Endothelial cell of umbilical vein (primary cell): ENCODE data around the gene AHRR. TPM values are rescaled to one million over a fixed set of nuclear protein-coding genes. Genes with fewer than 3 reads are reported as not detected.

ENCODE experiments used
- BruUV-seq: library from RNA; stranded (reverse); fragments of 400-500 nt; replicated peaks from 2 replicates; lab custom pipeline; 2021; lab: Mats Ljungman, UMichigan
- CTCF ChIA-PET: fragments of 300-600, 350-600 bp; sonication (Branson Sonifier 250); formaldehyde crosslinking; loops from one replicate; lab custom pipeline; 2021; ENCODE audit warnings: antibody characterized with exemption, inconsistent platforms; lab: Charles Lee
- POLR2A ChIA-PET: fragments of 300-600, 350-600 bp; sonication (Branson Sonifier 250); formaldehyde crosslinking; loops from one replicate; lab custom pipeline; 2021; ENCODE audit warnings: antibody characterized with exemption, inconsistent platforms; lab: Charles Lee
- DNase-seq: peaks from one replicate; pipeline ENCODE4 v3.0.0-alpha.2; 2011; ENCODE audit warnings: low read depth, low spot score
- FAIRE-seq: peaks from 2 replicates; lab custom pipeline; 2011; peaks lifted over from hg19 to GRCh38; lab: Jason Lieb, UNC
- H2AFZ ChIP-seq: 2 replicates; pipeline ENCODE4 v1.6.0; 2012; ENCODE audit warnings: low read depth, low read length, control low read depth, inconsistent platforms
- H3K27ac ChIP-seq: 2 replicates; pipeline ENCODE4 v1.5.1; 2011; ENCODE audit warnings: low read depth, mild to moderate bottlenecking, control low read depth, low read length, moderate library complexity; ENCODE audit not compliant: insufficient read depth
- H3K27me3 ChIP-seq, 2 experiments: 2 replicates each; pipeline versions ENCODE4 v1.6.0 to v1.6.1; 2011; ENCODE audit warnings: low read length in 2 of 2, mixed read lengths in 1 of 2; ENCODE audit not compliant: control insufficient read depth in 2 of 2, insufficient read depth in 2 of 2
- H3K36me3 ChIP-seq, 2 experiments: 2 replicates in 1 of 2; 3 replicates in 1 of 2; pipeline ENCODE4 v1.5.1; 2011; ENCODE audit warnings: low read length in 2 of 2, mild to moderate bottlenecking in 1 of 2, moderate library complexity in 1 of 2; ENCODE audit not compliant: control insufficient read depth in 2 of 2, insufficient read depth in 2 of 2; ENCODE audit errors: extremely low read depth in 1 of 2
- H3K4me1 ChIP-seq: 3 replicates; pipeline ENCODE4 v1.5.1; 2011; ENCODE audit warnings: mild to moderate bottlenecking, low read length; ENCODE audit not compliant: control insufficient read depth, insufficient read depth; ENCODE audit errors: extremely low read depth
- H3K4me2 ChIP-seq: 2 replicates; pipeline ENCODE4 v1.6.1; 2011; ENCODE audit warnings: low read length, control low read depth, mixed read lengths; ENCODE audit not compliant: insufficient read depth
- H3K4me3 ChIP-seq, 3 experiments: fragments of 200-600 bp in 1 of 3; sonication (generic), shearing (Covaris generic) in 1 of 3; replicated peaks in 1 of 3; 2 replicates each; pipeline ENCODE4 v1.5.1; 2011 to 2016; ENCODE audit warnings: control low read depth in 3 of 3, low read length in 3 of 3, mild to moderate bottlenecking in 2 of 3, inconsistent platforms in 1 of 3, low read depth in 1 of 3, moderate library complexity in 1 of 3; ENCODE audit not compliant: insufficient read depth in 1 of 3
- H3K79me2 ChIP-seq: 2 replicates; pipeline ENCODE4 v1.6.0; 2012; ENCODE audit warnings: low read length, inconsistent platforms; ENCODE audit not compliant: control insufficient read depth, insufficient read depth
- H3K9ac ChIP-seq: replicated peaks from 2 replicates; pipeline ENCODE3; 2011; ENCODE audit warnings: low read length, control low read depth; ENCODE audit not compliant: insufficient read depth; ENCODE audit errors: extremely low read depth
- H3K9me1 ChIP-seq: replicated peaks from 3 replicates; pipeline ENCODE4 v1.6.0; 2011; ENCODE audit warnings: mild to moderate bottlenecking, low read length; ENCODE audit not compliant: control insufficient read depth, insufficient read depth; ENCODE audit errors: extremely low read depth
- H3K9me3 ChIP-seq: replicated peaks from 2 replicates; pipeline ENCODE4 v1.5.1; 2012; ENCODE audit warnings: low read length, inconsistent platforms; ENCODE audit not compliant: control insufficient read depth, insufficient read depth
- H4K20me1 ChIP-seq: replicated peaks from 2 replicates; pipeline ENCODE3; 2011; ENCODE audit warnings: mild to moderate bottlenecking, low read length; ENCODE audit not compliant: control insufficient read depth, insufficient read depth; ENCODE audit errors: extremely low read depth
- EZH2 ChIP-seq: IDR thresholded peaks from 2 replicates; pipeline ENCODE4 v1.6.1; 2012; ENCODE audit warnings: borderline replicate concordance, low read depth, mild to moderate bottlenecking, moderate library complexity, low read length, inconsistent platforms; ENCODE audit not compliant: severe bottlenecking
- FOS ChIP-seq: IDR thresholded peaks from 2 replicates; pipeline ENCODE4 v1.6.1; 2011; ENCODE audit warnings: mild to moderate bottlenecking, low read length, moderate library complexity, borderline replicate concordance; ENCODE audit not compliant: insufficient read depth
- GATA2 ChIP-seq: IDR thresholded peaks from 2 replicates; pipeline ENCODE4 v1.7.0; 2011; ENCODE audit warnings: low read depth, mild to moderate bottlenecking, moderate library complexity, mixed read lengths, low read length; ENCODE audit not compliant: insufficient read length, insufficient read depth
- JUN ChIP-seq: IDR thresholded peaks from 2 replicates; pipeline ENCODE4 v1.6.1; 2011; ENCODE audit warnings: borderline replicate concordance, low read depth; ENCODE audit not compliant: insufficient read length, insufficient read depth
- MYC ChIP-seq: IDR thresholded peaks from one replicate; pipeline ENCODE4 v1.6.1; 2011; ENCODE audit warnings: mild to moderate bottlenecking, low read depth, low read length
- POLR2A ChIP-seq: IDR thresholded peaks from 2 replicates; pipeline ENCODE4 v1.6.1; 2012; ENCODE audit warnings: low read depth, mild to moderate bottlenecking, control low read depth, low read length
- POLR2AphosphoS5 ChIP-seq: IDR thresholded peaks from 2 replicates; pipeline ENCODE4 v1.6.1; 2012; ENCODE audit warnings: low read depth, mild to moderate bottlenecking, control low read depth, low read length, moderate library complexity; ENCODE audit not compliant: insufficient read depth
- dilution Hi-C: fragments of 300-500 bp; cut with MboI; formaldehyde crosslinking; loops from one replicate; pipeline ENCODE4 v1.15.0; 2019; ENCODE audit warnings: low sequenced_read_pairs; ENCODE audit not compliant: extremely low pct_ligation_motif_present
- intact Hi-C: fragments of 100-400 bp; cut with micrococcal nuclease; formaldehyde crosslinking; loops from one replicate; pipeline ENCODE4 v1.10.0; 2022
- polyA plus RNA-seq, 4 experiments: library from polyadenylated mRNA; depleted of rRNA in 3 of 4; stranded (reverse) in 3 of 4; unstranded in 1 of 4; fragments of >200 nt; gene quantifications; 2 replicates each; pipeline versions ENCODE4 v1.2.1 to v1.2.3, GENCODE V29; 2011 to 2012; ENCODE audit warnings: missing spikeins in 1 of 4
- total RNA-seq: library from RNA; stranded (reverse); gene quantifications from 2 replicates; pipeline ENCODE4 v1.2.3, GENCODE V29; 2021
- TF ChIP-seq, protein P1 (sequence below): IDR thresholded peaks from 2 replicates; pipeline ENCODE4 v1.6.1; 2011; ENCODE audit not compliant: insufficient read depth, insufficient read length
- TF ChIP-seq, protein P2 (sequence below), 2 donors: IDR thresholded peaks; 1 replicate in 1 of 2; 2 replicates in 1 of 2; pipeline ENCODE4 v1.5.1; 2011; ENCODE audit warnings: low read length in 2 of 2, mild to moderate bottlenecking in 2 of 2, moderate library complexity in 2 of 2, control low read depth in 1 of 2, inconsistent platforms in 1 of 2, low read depth in 1 of 2; ENCODE audit not compliant: insufficient read depth in 1 of 2; ENCODE audit errors: extremely low read depth in 1 of 2

AHRR gene
- total and polyA plus RNA-seq, 2 donors (not counting 3 experiments of a cell fraction or from before 2014, with no cell fraction given), result 3.1 to 7.3 TPM

GRCh38 chr5:385321-385720 lies 63.8 kb downstream of the AHRR start:
- Histone ChIP-seq H3K36me3 (no peaks in the 10 kb centered on the region), H3K4me2 (no peak overlapping the region), H3K4me3 (no peak overlapping the region), H2AFZ (no peak overlapping the region), H3K9me3 (no peaks in the 10 kb centered on the region), H3K9ac (no peak overlapping the region), H3K27ac (no peak overlapping the region), H3K79me2 (no peaks in the 10 kb centered on the region), H3K9me1 (no peaks in the 10 kb centered on the region), H3K4me1 (peaks cover under 1% of the 10 kb centered on the region), H3K27me3 (no peaks in the 10 kb centered on the region), H4K20me1 (no peaks in the 10 kb centered on the region)
- TF ChIP-seq, protein P1, sequence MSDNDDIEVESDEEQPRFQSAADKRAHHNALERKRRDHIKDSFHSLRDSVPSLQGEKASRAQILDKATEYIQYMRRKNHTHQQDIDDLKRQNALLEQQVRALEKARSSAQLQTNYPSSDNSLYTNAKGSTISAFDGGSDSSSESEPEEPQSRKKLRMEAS, result no peak
- TF ChIP-seq POLR2AphosphoS5 (no peak), MYC (no peak), GATA2 (no peak), POLR2A (no peak), EZH2 (no peak), FOS (no peak), JUN (no peak)
- TF ChIP-seq, protein P2, sequence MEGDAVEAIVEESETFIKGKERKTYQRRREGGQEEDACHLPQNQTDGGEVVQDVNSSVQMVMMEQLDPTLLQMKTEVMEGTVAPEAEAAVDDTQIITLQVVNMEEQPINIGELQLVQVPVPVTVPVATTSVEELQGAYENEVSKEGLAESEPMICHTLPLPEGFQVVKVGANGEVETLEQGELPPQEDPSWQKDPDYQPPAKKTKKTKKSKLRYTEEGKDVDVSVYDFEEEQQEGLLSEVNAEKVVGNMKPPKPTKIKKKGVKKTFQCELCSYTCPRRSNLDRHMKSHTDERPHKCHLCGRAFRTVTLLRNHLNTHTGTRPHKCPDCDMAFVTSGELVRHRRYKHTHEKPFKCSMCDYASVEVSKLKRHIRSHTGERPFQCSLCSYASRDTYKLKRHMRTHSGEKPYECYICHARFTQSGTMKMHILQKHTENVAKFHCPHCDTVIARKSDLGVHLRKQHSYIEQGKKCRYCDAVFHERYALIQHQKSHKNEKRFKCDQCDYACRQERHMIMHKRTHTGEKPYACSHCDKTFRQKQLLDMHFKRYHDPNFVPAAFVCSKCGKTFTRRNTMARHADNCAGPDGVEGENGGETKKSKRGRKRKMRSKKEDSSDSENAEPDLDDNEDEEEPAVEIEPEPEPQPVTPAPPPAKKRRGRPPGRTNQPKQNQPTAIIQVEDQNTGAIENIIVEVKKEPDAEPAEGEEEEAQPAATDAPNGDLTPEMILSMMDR (IDR thresholded peaks at IDR 0.05; ENCODE audit: extremely low read depth in 1 of 2, insufficient read depth in 1 of 2, low read depth in 1 of 2, low read length in 2 of 2), result no peak
- ChIA-PET CTCF (no interaction called here), POLR2A (no interaction called here)
- FAIRE-seq (no peak), DNase-seq (no peak)
- BruUV-seq, result no TSS peak
- dilution Hi-C loops (no loop called here), intact Hi-C loops (no loop called here)
